ENCODE results near the gene PRM3.

The PRM3 gene

GRCh38 chr16:11245222-11245737 is 28.1 kb downstream of the PRM3 start:
- DNase-seq (ENCODE audit: low read depth in 2 of 2): no peak

GRCh38 chr16:11242658-11243057 is 30.8 kb downstream of the PRM3 start:
- DNase-seq (ENCODE audit: low read depth in 2 of 2): no peak

DNA sequence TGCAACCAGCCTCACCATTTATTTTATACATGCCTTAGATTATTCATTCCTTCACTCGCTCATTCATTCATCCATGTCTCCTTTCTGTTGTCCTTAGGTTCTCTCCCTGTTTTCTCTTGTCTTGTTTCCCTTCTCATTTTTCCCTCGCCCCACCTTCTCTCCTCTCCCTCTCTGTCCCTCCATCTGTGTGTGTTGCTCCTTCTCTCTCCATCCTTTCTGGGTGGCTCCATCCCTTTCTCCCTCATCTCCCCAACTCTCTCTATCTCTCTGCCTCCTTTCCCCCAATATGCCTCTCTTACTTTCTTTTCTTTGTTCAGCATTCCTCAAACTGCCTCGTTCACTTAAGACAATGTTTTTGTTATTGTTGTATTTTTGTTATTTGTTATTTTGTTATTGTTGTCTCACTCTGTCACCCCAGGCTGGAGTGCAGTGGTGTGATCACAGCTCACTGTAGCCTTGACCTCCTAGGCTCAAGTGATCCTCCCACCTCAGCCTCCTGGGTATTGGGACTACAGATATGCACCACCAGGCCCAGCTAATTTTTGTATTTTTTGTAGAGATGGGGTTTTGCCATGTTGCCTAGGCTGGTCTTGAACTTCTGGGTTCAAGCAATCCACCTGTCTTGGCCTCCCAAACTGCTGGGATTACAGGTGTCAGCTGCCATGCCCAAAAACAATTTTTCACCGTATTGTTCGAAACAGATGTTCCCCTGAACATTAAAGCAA is 31.8 kb downstream of the PRM3 start:
- no peak for DNase-seq (ENCODE audit: low read depth in 2 of 2)

GRCh38 chr16:11240636-11241473 is 32.6 kb downstream of the PRM3 start:
- DNase-seq (ENCODE audit: low read depth in 2 of 2): no peak

- DNase-seq (ENCODE audit: low read depth in 2 of 2): no peak
These were observed 33.5 kb downstream of the PRM3 start for GRCh38 chr16:11239644-11240632.

GRCh38 chr16:11238272-11239202 is 34.9 kb downstream of the PRM3 start:
- DNase-seq (ENCODE audit: low read depth in 2 of 2): no peak

- DNase-seq (ENCODE audit: low read depth in 2 of 2): no peak
These were observed 36.8 kb downstream of the PRM3 start for GRCh38 chr16:11236461-11237254.

DNA sequence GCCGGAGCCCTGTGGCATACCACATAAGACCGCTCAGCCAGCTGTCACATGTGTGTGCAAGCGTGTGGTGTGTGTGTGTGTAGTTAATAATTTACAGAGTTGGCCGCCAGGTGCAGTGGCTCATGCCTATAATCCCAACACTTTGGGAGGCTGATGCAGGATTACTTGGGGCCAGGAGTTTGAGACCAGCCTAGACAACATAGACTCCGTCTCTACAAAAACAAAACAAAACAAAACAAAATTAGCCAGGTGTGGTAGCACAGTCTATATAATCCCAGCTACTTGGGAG is 37.8 kb downstream of the PRM3 start:
- no peak for DNase-seq (ENCODE audit: low read depth in 2 of 2)

DNA sequence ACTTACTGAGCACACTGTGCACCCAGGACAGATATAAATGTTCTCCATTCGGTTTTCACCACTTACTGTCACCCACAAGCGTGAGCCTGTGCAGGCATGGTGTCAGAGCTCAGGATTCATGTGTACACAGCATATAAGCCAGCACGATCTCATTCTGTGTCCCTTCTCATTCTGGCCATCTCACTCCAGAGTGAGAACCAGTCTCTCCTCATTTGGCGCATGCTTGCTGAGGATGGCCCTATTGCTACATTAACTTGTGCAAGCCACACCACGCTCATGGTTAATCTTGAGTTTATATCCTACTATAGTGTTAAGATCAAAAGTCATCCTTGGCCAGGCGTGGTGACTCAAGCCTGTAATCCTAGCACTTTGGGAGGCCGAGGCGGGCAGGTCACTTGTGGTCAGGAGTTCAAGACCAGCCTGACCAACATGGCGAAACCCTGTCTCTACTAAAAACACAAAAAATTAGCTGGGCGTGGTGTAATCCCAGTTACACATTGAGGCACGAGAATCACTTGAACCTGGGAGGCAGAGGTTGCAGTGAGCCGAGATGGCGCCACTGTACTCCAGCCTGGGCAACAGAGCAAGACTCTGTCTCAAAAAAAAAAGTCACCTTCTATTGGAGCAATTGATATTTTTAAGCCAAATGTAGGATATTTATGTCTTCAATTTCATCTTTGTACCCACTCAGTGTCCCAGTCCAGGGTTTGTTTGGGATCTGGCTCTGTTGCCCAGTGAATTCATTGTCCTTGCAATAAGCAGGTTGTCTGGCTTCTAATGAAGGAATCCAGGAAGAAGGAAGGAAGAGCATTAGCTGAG is 38.3 kb downstream of the PRM3 start:
- no peak for DNase-seq (ENCODE audit: low read depth in 2 of 2)

GRCh38 chr16:11233727-11234376 is 39.6 kb downstream of the PRM3 start:
- DNase-seq (ENCODE audit: low read depth in 2 of 2): peak; percentile 65 to 80

DNA sequence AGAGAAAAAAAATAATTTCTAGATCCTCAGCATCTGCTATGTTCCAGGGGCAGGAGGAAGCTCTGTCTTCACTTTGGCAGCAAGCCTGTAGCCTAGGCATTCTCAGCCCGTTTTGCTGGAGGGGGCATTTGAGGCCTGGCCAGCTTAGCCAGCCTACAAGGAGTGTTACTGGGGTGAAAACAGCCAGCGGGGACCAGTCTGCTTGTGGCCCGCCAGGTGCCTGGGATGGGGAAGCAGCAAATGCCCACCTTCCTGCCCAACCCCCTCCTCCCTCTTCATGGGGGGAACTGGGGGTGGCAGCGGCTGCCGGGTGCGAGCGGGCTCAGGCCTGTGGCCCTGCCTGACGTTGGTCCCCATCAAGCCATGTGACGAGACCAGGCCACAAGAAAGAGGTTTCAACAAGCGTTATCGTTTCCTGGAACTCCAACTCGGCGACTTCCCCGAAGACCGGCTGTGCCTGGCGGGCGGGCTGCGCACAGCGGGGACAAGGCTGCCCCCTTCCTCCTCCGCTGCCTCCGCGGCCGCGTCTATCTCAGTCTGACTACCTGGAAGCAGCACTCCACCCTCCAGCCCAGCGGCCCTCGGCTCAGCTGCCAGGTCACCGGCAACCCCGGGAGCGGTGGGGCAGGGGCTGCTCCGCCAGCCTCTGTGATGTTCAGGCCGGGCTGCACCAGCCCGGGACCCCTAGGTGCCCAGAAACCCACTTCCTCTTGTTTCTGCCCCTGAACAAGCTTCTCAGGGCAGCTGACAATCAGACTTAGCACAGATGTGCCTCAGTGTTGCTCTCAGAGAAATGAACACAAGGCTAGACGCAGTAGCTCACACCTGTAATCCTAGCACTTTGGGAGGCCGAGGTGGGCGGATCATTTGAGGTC is 40.3 kb downstream of the PRM3 start:
- DNase-seq (ENCODE audit: low read depth in 2 of 2): peak; percentile 83 to 88

DNA sequence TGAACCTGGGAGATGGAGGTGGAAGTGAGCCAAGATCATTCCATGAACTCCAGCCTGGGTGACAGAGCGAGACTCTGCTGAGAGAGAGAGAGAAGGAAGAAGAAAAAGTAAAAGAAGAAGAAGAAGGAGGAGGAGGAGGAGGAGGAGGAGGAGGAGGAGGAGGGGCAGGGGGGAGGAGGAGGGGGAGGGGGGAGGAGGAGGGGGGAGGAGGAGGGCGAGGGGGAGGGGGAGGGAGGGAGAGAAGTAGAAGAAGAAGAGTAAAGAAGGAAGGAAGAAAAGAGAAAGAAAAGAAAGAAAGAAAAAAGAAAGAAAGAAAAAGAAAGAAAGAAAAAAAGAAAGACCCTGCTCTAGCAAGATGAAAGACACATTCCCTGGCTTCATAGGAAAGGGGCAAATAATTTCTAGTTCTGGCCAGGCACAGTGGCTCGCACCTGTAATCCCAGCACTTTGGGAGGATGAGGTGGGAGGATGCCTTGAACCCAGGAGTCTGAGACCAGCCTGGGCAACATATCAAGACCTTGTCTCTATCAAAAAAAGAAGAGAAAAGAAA is 41.1 kb downstream of the PRM3 start:
- DNase-seq (ENCODE audit: low read depth in 2 of 2): no peak

DNA sequence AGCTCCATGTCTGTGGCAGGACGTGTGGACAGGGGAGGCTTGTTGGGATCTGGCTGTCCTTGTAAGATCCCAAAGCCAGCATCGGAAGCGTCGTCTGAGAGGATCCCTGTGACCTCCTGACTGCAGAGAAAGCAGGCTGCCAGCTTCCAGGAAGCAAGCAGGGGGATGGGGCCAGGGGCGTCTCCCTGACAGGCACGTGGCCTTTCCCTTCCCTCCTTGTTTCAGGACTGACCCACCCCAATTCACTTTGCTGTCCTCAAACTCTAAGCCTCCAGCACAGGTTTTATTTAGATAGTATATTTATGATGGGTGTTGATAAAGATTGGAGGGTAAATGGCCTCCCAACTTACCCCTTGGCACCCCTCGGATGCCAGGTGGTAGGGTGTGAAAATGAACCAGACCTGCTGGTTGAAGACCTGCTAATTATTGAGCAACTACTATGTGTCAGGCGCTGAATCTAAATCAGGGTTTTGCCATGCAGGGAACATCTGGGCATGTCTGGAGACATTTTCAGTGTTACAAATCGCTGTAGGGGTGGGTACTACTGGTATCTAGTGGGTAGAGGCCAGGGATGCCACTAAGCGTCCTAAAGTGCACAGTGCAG is 42.0 kb downstream of the PRM3 start:
- DNase-seq (ENCODE audit: low read depth in 2 of 2): no peak

GRCh38 chr16:11229906-11230305 is 43.5 kb downstream of the PRM3 start:
- no peak for DNase-seq (ENCODE audit: low read depth in 2 of 2)

DNA sequence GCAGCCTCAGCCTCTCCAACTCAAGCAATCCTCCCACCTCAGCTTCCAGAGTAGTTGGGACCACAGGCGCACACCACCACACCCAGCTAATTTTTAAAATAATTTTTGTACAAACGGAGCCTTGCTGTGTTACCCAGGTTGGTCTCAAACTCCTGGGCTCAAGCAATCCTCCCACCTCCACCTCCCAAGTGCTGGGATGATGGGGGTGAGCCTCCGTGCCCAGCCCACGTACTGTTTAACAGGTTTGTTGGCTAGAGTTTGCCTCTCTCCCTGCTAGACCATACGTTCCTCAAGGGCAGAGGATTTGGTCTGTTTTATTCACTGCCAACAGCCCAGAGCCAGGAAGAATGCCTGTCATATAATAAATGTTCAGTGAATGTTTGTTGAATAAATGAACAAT is 44.0 kb downstream of the PRM3 start:
- DNase-seq (ENCODE audit: low read depth in 2 of 2): no peak

DNA sequence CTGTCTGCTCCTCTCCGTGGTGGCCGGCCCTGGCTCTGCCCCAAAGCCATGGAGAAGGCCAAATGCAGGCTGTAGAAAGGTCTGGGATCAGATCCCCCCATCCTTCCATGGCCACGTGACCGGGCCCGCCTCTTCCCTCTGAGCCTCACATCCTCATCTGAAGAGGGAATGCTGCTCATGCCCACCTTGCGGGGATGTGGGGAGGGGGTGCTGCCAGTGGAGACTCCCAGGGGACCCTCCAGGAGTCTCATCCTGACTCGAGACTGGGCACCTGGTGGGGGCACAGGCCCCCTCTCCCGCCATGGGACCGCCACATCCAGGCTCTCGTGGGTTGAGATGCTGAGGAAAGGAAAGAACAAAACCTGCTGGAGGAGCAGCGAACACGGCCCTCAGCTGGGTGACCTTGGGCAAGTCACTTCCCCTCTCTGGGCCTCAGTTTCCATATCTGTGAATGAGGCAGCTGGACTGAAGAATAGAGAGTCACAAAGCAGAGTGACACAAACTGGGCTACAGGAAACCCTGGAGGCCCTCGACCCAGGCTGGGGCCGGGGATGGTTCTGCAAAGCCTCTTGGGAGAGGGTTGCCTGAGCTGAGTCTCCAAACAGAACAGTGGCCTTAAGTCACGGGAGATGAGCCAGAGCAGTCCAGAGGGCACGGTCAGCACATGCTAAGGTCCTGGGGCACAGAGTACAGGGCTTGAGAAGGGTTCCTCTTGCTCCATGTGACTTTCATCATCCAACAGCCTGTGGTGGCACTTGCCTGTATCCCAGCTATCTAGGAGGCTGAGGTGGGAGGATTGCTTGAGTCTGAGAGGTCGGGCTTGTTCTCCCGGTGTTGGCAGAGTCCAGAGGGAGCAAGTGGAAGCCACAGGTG is 47.5 kb downstream of the PRM3 start:
- no peak for DNase-seq (ENCODE audit: low read depth in 2 of 2)

Data from stimulated activated CD4-positive, alpha-beta T cell treated with anti-CD3 and anti-CD28 coated beads, Interleukin-4, amount 100 ng/mL, for 48 hours (primary cell).